Body of pancreas (tissue), 4 donors: ENCODE data around the gene USPL1. TPM values are rescaled to one million over a fixed set of nuclear protein-coding genes. Genes with fewer than 3 reads are reported as not detected.

ENCODE experiments used
- ATAC-seq: fragments of 150-250 bp; one replicate; pipeline ENCODE4 v1.9.1; 2016
- DNase-seq, 4 donors: peaks; one replicate each; pipeline ENCODE4 v3.0.0-alpha.2; 2019
- H3K27ac ChIP-seq, 4 donors: fragments of 200-600 bp; sonication (generic); 1 replicate in 3 of 4; 2 replicates in 1 of 4; pipeline versions ENCODE4 v1.5.1 to v1.6.1; 2016 to 2019; ENCODE audit warnings: mild to moderate bottlenecking in 1 of 4, mixed read lengths in 1 of 4, moderate library complexity in 1 of 4
- H3K27me3 ChIP-seq, 2 donors: fragments of 200-600 bp; sonication (generic); one replicate each; pipeline ENCODE4 v1.6.0; 2016; ENCODE audit warnings: mild to moderate bottlenecking in 1 of 2
- H3K36me3 ChIP-seq, 2 donors: fragments of 200-600 bp; sonication (generic); replicated peaks in 1 of 2; 2 replicates each; pipeline ENCODE4 v1.5.1; 2016; ENCODE audit warnings: low read depth in 2 of 2; ENCODE audit not compliant: insufficient read depth in 1 of 2
- H3K4me1 ChIP-seq: fragments of 200-600 bp; sonication (generic); one replicate; pipeline ENCODE4 v1.6.0; 2016
- H3K4me3 ChIP-seq, 2 donors: fragments of 200-600 bp; sonication (generic); 1 replicate in 1 of 2; 2 replicates in 1 of 2; pipeline ENCODE4 v1.5.1; 2016 to 2019
- H3K9me3 ChIP-seq, 3 donors: fragments of 200-600 bp; sonication (generic); 1 replicate in 2 of 3; 2 replicates in 1 of 3; pipeline ENCODE4 v1.5.1; 2016
- POLR2A ChIP-seq, 3 donors: fragments of 450-650 bp; IDR thresholded peaks; one replicate each; pipeline ENCODE4 v1.6.1; 2016; ENCODE audit warnings: antibody characterized with exemption in 3 of 3, mild to moderate bottlenecking in 2 of 3
- WGBS, 2 donors: methylation state at CpG; one replicate each; pipeline ENCODE4 v1.1.5; 2017; 5-methylcytosine and 5-hydroxymethylcytosine counted together
- intact Hi-C: fragments of 100-400 bp; cut with DNase I; formaldehyde crosslinking; loops from one replicate; pipeline ENCODE4 v1.15.1; 2023
- total RNA-seq, 2 donors: library from RNA; depleted of rRNA; stranded (reverse); fragments of >200 nt; gene quantifications; one replicate each; pipeline ENCODE4 v1.1.0, GENCODE V29; 2016
- TF ChIP-seq, protein P1 (sequence below), 7 experiments: fragments of 450-650 bp in 4 of 7; fragments of 200-600 bp in 3 of 7; sonication (generic) in 3 of 7; IDR thresholded peaks; one replicate each; pipeline ENCODE4 v1.5.1; 2016 to 2019; ENCODE audit warnings: antibody characterized with exemption in 7 of 7

The USPL1 gene
- total RNA-seq, 2 donors from 2014 or later: 10.9 to 14.5 TPM

DNA sequence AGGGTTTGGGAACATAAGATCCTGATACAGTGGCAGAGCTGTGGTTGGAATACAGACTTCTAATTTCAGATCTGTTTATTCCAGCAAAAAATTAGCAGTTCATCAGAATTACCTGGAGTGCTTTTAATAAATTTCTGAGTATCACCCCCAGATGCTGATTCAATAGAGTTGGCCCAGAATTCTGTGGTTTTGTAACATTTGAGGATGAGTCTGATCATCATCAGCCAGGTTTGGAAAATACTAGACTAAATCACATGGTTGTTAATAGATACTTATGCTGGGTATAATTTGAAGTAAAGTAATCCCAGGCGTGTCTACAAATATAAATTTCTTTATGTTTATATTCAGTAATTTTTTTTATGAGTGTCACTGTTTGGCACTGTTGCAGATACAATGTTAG is 4.8 kb downstream of the USPL1 start:
- H3K4me1 ChIP-seq: peaks cover 21% of the 10 kb centered on the region
- TF ChIP-seq, protein P1, sequence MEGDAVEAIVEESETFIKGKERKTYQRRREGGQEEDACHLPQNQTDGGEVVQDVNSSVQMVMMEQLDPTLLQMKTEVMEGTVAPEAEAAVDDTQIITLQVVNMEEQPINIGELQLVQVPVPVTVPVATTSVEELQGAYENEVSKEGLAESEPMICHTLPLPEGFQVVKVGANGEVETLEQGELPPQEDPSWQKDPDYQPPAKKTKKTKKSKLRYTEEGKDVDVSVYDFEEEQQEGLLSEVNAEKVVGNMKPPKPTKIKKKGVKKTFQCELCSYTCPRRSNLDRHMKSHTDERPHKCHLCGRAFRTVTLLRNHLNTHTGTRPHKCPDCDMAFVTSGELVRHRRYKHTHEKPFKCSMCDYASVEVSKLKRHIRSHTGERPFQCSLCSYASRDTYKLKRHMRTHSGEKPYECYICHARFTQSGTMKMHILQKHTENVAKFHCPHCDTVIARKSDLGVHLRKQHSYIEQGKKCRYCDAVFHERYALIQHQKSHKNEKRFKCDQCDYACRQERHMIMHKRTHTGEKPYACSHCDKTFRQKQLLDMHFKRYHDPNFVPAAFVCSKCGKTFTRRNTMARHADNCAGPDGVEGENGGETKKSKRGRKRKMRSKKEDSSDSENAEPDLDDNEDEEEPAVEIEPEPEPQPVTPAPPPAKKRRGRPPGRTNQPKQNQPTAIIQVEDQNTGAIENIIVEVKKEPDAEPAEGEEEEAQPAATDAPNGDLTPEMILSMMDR (IDR thresholded peaks at IDR 0.05): no peak
- TF ChIP-seq POLR2A (IDR thresholded peaks at IDR 0.05): no peak
- ATAC-seq: no peak
- peaks cover 5% of the 10 kb centered on the region in 2 donors for H3K36me3 ChIP-seq
- no peaks in the 10 kb centered on the region for H3K9me3 ChIP-seq
- intact Hi-C loops: no loop called here
- H3K27ac ChIP-seq: no peak overlapping the region
- no peak overlapping the region for H3K4me3 ChIP-seq
- no peaks in the 10 kb centered on the region for H3K27me3 ChIP-seq
- WGBS, 2 donors: 94 to 100% methylated on average over 1 of the region's 1 CpG
- DNase-seq: no peak

DNA sequence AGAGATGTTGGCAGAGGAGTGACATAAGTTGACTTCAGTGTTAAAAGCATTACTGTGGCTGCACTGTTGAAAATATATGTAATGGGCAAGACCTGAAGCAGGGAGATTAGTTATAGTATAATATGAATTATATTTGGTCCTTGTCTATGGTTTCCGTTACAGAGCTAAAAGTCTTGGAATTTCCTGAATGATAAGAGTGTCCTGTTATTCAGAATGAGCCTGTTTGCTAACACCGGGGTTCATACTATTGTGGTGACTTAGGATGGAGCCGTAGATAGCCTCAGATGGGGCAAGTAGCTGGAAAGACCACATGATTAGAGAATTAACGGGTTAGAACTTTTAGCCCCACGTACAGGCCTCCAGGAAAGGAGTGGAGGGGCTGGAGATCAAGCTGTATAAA is 5.7 kb downstream of the USPL1 start:
- no peak for DNase-seq
- Histone ChIP-seq H3K27ac (no peak overlapping the region), H3K4me3 (no peak overlapping the region), H3K9me3 (no peaks in the 10 kb centered on the region), H3K4me1 (peaks cover 21% of the 10 kb centered on the region), H3K36me3 (peaks cover 5% of the 10 kb centered on the region in 2 donors), H3K27me3 (no peaks in the 10 kb centered on the region)
- intact Hi-C loops: no loop called here
- WGBS, 2 donors: 91 to 95% methylated on average over 5 of the region's 5 CpGs
- TF ChIP-seq, protein P1 (IDR thresholded peaks at IDR 0.05): no peak
- TF ChIP-seq POLR2A (IDR thresholded peaks at IDR 0.05): no peak
- ATAC-seq: no peak

DNA sequence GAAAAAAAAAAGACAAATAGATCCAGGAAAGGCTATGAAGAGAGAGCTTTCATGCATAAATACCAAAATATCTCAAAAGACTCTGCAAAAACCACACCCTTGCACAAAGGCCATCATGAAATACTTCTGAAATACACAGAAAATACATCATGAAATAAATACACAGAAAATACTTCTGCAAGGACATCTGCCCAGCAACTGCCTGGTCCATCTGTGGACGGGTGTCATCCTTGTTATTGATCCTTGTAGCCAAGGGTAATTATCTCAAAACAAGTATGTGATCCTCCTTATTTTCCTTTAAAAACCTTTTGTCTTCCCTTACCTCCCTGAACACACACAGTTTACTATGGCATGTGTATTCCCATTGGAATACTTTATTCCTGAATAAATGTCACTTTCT is 6.9 kb downstream of the USPL1 start:
- no peaks in the 10 kb centered on the region for H3K27me3 ChIP-seq
- DNase-seq: no peak
- intact Hi-C loops: no loop called here
- H3K4me3 ChIP-seq: no peak overlapping the region
- no peak overlapping the region for H3K27ac ChIP-seq
- ATAC-seq: no peak
- whole genome bisulfite sequencing, 2 donors: 78 to 100% methylated on average over 1 of the region's 1 CpG
- H3K36me3 ChIP-seq: peaks cover 5% of the 10 kb centered on the region in 2 donors
- peaks cover 10% of the 10 kb centered on the region for H3K4me1 ChIP-seq
- TF ChIP-seq POLR2A (IDR thresholded peaks at IDR 0.05): no peak
- TF ChIP-seq, protein P1 (IDR thresholded peaks at IDR 0.05): no peak
- H3K9me3 ChIP-seq: no peaks in the 10 kb centered on the region

DNA sequence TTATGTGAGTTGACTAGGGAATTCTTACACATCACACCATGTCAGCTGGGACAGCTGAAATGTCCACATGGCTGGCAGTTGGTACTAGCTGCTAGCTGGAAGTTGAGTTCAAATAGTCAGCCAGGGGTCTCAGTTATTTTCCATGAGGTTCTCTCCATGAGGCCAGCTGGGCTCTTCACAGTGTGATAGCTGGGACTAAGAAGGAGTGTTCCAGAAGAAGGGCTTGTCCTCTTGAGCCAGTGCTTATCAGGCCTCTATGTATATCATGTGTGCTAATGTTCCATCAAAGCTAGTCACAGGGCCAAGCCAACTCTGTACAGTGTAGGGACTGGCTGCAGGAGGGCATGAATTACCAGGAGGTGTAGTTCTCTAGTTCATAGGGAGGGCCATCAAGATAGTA is 11.8 kb downstream of the USPL1 start:
- ATAC-seq: no peak
- H3K4me1 ChIP-seq: peaks cover under 1% of the 10 kb centered on the region
- no peak overlapping the region for H3K4me3 ChIP-seq
- TF ChIP-seq, protein P1 (IDR thresholded peaks at IDR 0.05): no peak
- TF ChIP-seq POLR2A (IDR thresholded peaks at IDR 0.05): no peak
- no peak overlapping the region for H3K27ac ChIP-seq
- H3K36me3 ChIP-seq: peaks cover 0 to 5% of the 10 kb centered on the region in 2 donors
- H3K27me3 ChIP-seq: no peaks in the 10 kb centered on the region
- no peaks in the 10 kb centered on the region for H3K9me3 ChIP-seq
- intact Hi-C loops: no loop called here
- no peak for DNase-seq

DNA sequence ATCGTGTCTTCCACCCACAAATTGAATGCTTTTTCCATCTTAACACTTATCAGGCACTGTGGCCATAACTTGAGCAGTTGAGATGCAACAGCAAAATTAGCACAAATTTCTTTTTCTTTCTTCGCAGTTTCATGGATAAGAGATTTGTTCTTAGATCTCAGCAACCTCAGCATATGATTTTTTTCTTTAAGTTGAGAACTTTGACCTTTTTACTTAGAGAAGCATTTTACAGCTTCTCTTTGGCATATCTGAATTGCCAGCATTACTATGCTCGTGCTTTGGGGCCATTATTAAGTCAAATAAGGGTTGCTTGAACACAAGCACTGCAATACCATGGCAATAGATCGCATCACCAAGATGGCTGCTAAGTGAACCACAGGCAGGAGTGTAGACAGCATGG is 16.1 kb downstream of the USPL1 start:
- WGBS, 2 donors: 95 to 96% methylated on average over 4 of the region's 4 CpGs
- Histone ChIP-seq H3K9me3 (no peaks in the 10 kb centered on the region), H3K4me3 (no peak overlapping the region), H3K4me1 (peaks cover 14% of the 10 kb centered on the region), H3K27ac (no peak overlapping the region), H3K36me3 (peaks cover 0 to 5% of the 10 kb centered on the region in 2 donors), H3K27me3 (no peaks in the 10 kb centered on the region)
- intact Hi-C loops: no loop called here
- DNase-seq (no peak), ATAC-seq (no peak)
- TF ChIP-seq POLR2A (IDR thresholded peaks at IDR 0.05): no peak
- TF ChIP-seq, protein P1 (IDR thresholded peaks at IDR 0.05): no peak
